AG04450 (cell line): ENCODE measurements around the gene GSTA4. TPM values are rescaled to one million over a fixed set of nuclear protein-coding genes. Genes with fewer than 3 reads are reported as not detected.
"Not testable (repeated sequence)": the region's sequence is repeated elsewhere in the genome, so short reads cannot be mapped to it uniquely, and the experiment has no call there.

Experiments
- CTCF ChIA-PET: fragments of 300-600, 350-600 bp; formaldehyde crosslinking; extraction: SDS; loops from one replicate; lab custom pipeline; 2022; ENCODE audit warnings: antibody characterized with exemption, inconsistent platforms; lab: Charles Lee
- POLR2A ChIA-PET: fragments of 350-600 bp; formaldehyde crosslinking; extraction: SDS; loops from one replicate; lab custom pipeline; 2021; ENCODE audit warnings: antibody characterized with exemption, inconsistent platforms; lab: Yijun Ruan, JAX
- DNase-seq: peaks from one replicate; pipeline ENCODE4 v3.0.0-alpha.2; 2011; ENCODE audit warnings: low read depth, low spot score
- H3K27ac ChIP-seq: one replicate; pipeline ENCODE4 v1.5.1; 2012; ENCODE audit warnings: low read depth, low read length, control low read depth
- H3K27me3 ChIP-seq: one replicate; pipeline ENCODE4 v1.6.0; 2012; ENCODE audit warnings: low read length; ENCODE audit not compliant: control insufficient read depth, insufficient read depth
- H3K4me3 ChIP-seq: 2 replicates; pipeline ENCODE4 v1.5.1; 2011; ENCODE audit warnings: mild to moderate bottlenecking, low read depth, low read length, control low read depth
- H3K9me3 ChIP-seq: 2 replicates; pipeline ENCODE4 v1.5.1; 2012; ENCODE audit warnings: low read length; ENCODE audit not compliant: control insufficient read depth, insufficient read depth
- CTCF ChIP-seq: IDR thresholded peaks from 2 replicates; pipeline ENCODE4 v1.5.1; 2011; ENCODE audit warnings: low read depth, low read length, control low read depth, inconsistent platforms
- polyA plus RNA-seq: library from polyadenylated mRNA; depleted of rRNA; stranded (reverse); fragments of >200 nt; gene quantifications from 2 replicates; pipeline ENCODE4 v1.2.3, GENCODE V29; 2011

GSTA4 gene
- polyA plus RNA-seq, 1 experiment, result 76.7 TPM

GRCh38 chr6:52955871-52956270, 39.2 kb downstream of the GSTA4 start:
- TF ChIP-seq CTCF, result no peak
- POLR2A ChIA-PET, result no interaction called here
- CTCF ChIA-PET, result no interaction called here
- no peak for DNase-seq
- H3K9me3 ChIP-seq, result no peaks in the 10 kb centered on the region
- no peak overlapping the region for H3K27ac ChIP-seq
- H3K4me3 ChIP-seq, result no peak overlapping the region
- H3K27me3 ChIP-seq, result peaks cover 11% of the 10 kb centered on the region

GRCh38 chr6:52953911-52954839, 40.9 kb downstream of the GSTA4 start:
- no peaks in the 10 kb centered on the region for H3K9me3 ChIP-seq
- ChIA-PET POLR2A (no interaction called here), CTCF (no interaction called here)
- peaks cover 11% of the 10 kb centered on the region for H3K27me3 ChIP-seq
- no peak for TF ChIP-seq CTCF
- DNase-seq, result no peak
- H3K27ac ChIP-seq, result no peak overlapping the region
- no peak overlapping the region for H3K4me3 ChIP-seq

- DNase-seq, result no peak
- peaks cover 10% of the 10 kb centered on the region for H3K27me3 ChIP-seq
- ChIA-PET CTCF (no interaction called here), POLR2A (no interaction called here)
- H3K9me3 ChIP-seq, result no peaks in the 10 kb centered on the region
- TF ChIP-seq CTCF, result no peak
- H3K4me3 ChIP-seq, result no peak overlapping the region
- no peak overlapping the region for H3K27ac ChIP-seq
Measured at GRCh38 chr6:52946306-52946705, 48.8 kb downstream of the GSTA4 start.

GRCh38 chr6:52942821-52943220, 52.3 kb downstream of the GSTA4 start:
- H3K4me3 ChIP-seq, CTCF ChIA-PET, H3K27ac ChIP-seq, H3K9me3 ChIP-seq, POLR2A ChIA-PET, DNase-seq: not testable (repeated sequence)
- H3K27me3 ChIP-seq, result peaks cover 10% of the 10 kb centered on the region

- CTCF ChIA-PET, result no interaction called here
- peaks cover 10% of the 10 kb centered on the region for H3K27me3 ChIP-seq
- no peaks in the 10 kb centered on the region for H3K9me3 ChIP-seq
- POLR2A ChIA-PET, result no interaction called here
- no peak for DNase-seq
- no peak overlapping the region for H3K4me3 ChIP-seq
- TF ChIP-seq CTCF, result no peak
- H3K27ac ChIP-seq, result no peak overlapping the region
Measured at GRCh38 chr6:52942221-52942620, 52.9 kb downstream of the GSTA4 start.
